HG02642 (cell line): Measurements from ENCODE around the gene PEX14.

Experiments used
- ATAC-seq: cut with Tn5 transposase; IDR thresholded peaks from one replicate; pipeline ENCODE4 v1.9.1; 2021; ENCODE audit warnings: mild to moderate bottlenecking; ENCODE audit not compliant: unreplicated experiment, poor library complexity

The PEX14 gene

DNA sequence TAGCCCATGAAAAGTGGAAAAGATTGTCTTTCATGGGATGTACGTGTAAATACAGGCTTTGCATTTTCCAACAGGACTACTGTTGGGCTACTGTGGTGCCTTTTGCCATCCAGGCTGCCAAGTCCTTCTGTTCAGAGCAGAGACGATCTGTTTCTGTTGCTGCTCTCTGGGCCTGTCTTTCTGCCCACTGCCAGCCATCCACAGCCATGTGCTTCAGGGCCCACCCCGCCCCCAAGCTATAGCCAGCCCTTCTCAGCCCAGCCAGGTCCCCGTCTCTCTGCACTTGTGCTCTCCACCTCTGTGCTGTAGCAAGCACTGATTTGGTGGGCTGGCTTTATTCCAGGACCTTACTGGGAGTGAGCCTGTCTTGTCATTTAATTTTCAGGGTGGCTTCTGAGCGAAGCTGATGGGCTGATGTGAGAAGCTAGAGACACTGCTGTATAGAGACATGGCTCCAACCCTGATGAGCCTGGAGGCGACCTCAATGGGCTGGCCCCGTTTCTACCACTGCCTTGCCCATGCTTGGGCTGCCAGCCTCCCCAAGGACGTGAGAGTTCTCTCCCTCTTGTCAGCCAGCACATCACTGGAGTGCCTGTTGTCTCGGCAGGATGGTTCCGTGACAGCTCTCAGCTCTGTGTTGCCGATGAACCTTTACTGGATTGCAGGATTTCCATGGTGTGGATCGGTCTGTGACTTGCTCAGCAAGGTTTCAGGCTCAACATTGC, 137.8 kb downstream of the PEX14 start:
- no peak for ATAC-seq

- ATAC-seq, result no peak
These were observed 138.6 kb downstream of the PEX14 start for GRCh38 chr1:10613340-10613739.

DNA sequence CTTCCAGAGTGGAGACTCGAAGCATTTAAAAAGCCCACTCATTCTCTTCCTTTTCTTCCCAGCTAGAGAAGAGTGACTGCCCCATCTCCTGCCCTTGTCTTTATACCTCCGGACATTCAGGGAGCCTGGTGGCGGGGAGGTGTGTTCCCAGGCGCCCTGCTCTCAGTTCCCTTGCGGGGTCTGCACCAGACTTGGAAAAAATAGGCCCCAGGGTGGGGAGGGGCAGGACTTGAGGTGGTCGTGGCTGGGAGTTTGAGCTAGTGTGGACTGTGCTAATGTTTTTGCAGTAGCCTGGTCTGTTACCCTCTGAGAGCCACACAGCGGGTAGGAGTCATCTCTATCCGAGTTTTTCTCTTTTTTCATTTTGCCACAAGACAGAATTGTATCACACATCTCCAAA, 139.1 kb downstream of the PEX14 start:
- no peak for ATAC-seq

DNA sequence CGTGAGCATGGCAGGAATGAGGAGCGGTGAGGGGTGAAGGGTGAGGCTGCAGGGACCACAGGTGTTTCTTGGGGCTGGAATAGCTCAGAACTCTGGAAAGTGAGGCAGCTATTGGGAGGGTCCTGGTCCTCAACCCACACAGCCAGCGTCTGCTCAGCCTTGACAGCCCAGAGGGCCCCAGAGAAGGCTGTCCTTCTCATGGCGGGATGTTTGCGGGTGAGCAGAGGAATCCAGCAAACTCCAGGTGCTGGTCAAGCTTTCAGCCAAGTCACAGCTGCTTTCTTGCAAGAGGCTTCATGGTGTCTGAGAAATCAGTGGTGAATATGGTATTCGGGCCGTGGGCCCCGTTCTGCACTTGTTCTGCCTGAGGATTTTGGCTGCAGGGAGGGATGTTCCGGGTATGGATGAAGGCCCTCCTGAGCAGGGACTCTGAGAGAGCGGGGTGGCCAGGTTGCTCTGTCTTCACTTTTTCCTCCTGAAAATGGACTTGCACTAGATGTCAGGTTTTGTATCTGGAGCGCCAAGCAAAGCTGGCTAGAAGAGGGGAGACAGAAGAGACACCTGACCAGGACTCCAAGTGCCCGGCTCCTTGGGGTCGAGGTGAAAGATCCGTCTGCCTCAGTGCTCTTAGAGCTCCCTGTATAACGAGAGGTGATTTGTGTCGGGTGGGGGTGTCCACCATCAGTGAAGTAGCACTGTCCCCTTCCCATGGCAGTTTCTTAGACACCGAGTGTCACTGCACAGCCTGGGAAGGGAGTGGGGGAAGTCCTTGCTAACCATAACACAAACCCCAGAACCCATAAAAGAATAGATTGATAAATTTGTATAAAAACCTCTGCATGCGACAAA, 139.9 kb downstream of the PEX14 start:
- no peak for ATAC-seq

- ATAC-seq, result no peak
These were observed 140.6 kb downstream of the PEX14 start for GRCh38 chr1:10615332-10615731.

DNA sequence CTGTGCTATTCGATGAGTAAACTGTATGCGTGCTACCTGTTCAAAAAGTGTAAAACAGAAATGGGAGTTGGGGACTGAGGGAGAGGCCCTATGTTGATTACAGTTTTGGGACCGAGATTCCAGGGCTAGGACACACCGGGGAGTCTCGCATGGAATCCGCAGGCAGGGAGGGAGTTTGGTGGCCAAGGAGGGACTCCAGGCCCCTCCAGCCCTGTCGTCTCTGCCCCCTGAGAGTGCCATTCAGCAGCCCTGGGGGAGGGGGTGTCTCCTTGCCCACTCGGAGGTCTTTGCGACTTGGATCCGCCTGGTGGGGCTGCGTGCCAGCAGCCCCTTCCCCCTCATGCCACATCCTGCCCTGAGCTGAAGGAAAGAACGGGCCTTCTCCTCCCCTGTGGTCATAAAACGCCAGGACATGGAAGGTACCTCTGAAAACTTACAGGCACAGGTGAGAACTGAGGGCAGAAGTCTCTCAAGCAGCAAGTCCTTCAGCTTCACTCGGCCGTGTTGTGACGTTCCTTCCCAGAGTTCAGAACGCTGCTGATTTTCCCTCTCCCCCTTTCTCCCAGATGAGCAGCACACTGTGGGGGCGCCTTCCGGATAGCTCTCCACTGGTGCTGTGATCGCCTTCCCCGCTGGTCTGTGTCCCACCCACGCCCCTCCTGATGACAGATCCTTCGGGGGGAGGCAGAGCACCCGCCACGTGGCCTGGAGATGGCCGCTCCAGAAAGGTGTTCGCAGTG, 141.4 kb downstream of the PEX14 start:
- ATAC-seq, result no peak

GRCh38 chr1:10616696-10617095, 141.9 kb downstream of the PEX14 start:
- ATAC-seq, result no peak

- ATAC-seq, result no peak
These were observed 142.6 kb downstream of the PEX14 start for GRCh38 chr1:10617318-10617717.

GRCh38 chr1:10617931-10618885, 143.5 kb downstream of the PEX14 start:
- ATAC-seq, result no peak

- ATAC-seq, result no peak
These were observed 146.0 kb downstream of the PEX14 start for GRCh38 chr1:10620776-10621175.

- ATAC-seq, result no peak
These were observed 147.2 kb downstream of the PEX14 start for GRCh38 chr1:10621906-10622305.

- ATAC-seq, result no peak
These were observed 148.3 kb downstream of the PEX14 start for GRCh38 chr1:10622910-10623685.

- no peak for ATAC-seq
These were observed 149.0 kb downstream of the PEX14 start for GRCh38 chr1:10623686-10624145.

GRCh38 chr1:10624256-10625050, 149.7 kb downstream of the PEX14 start:
- no peak for ATAC-seq

GRCh38 chr1:10625076-10625475, 150.3 kb downstream of the PEX14 start:
- no peak for ATAC-seq

- ATAC-seq, result no peak
These were observed 150.8 kb downstream of the PEX14 start for GRCh38 chr1:10625554-10625953.

DNA sequence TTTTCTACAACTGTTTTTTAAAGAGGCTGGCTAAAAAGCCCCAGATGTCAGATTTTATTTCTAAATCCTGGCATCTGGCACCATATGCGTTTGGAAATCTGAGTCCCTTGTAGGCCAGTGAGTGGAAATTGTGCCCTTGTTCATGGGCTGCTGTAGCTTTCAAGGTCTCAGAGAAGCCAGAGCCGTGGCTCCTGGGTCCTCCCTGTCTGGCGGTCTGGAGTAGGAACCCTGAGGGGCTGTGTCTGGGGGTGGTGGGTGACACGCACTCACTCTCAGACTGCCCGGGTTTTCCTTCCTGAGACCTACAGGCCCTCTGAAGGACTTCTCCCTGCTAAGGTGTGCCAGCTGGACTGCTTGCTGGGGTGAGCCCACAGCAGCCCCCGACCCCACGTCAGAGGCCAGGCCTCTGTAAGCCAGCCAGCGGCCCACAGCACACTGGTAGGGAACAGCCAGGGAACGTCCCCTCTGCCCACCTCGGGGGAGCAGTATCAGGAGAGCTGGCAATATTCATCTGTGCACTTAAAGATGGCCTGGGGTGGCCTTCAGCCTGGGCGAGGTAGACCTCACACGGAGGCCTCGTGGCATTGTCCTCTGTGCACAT, 151.5 kb downstream of the PEX14 start:
- ATAC-seq, result no peak
